Tibial artery (tissue), 4 donors: Measurements from ENCODE around the gene NOX5.

ENCODE experiments used
- DNase-seq, 2 donors: peaks; one replicate each; pipeline ENCODE4 v3.0.0-alpha.2; 2019
- H3K27ac ChIP-seq, 2 donors: fragments of 200-600 bp; sonication (generic) in 1 of 2; 1 replicate in 1 of 2; 2 replicates in 1 of 2; pipeline ENCODE4 v1.5.1; 2018 to 2019; ENCODE audit warnings: mild to moderate bottlenecking in 1 of 2
- H3K27me3 ChIP-seq, 2 donors: fragments of 200-600 bp; sonication (generic) in 1 of 2; one replicate each; pipeline versions ENCODE4 v1.5.1 to v1.6.0; 2016 to 2019
- H3K36me3 ChIP-seq, 3 donors: fragments of 200-600 bp; sonication (generic) in 2 of 3; one replicate each; pipeline ENCODE4 v1.5.1; 2016 to 2019; ENCODE audit warnings: mild to moderate bottlenecking in 2 of 3
- H3K4me1 ChIP-seq, 4 donors: fragments of 200-600 bp; sonication (generic) in 2 of 4; 1 replicate in 3 of 4; 2 replicates in 1 of 4; pipeline ENCODE4 v1.5.1; 2016 to 2019
- H3K4me3 ChIP-seq, 2 donors: fragments of 200-600 bp; sonication (generic) in 1 of 2; 1 replicate in 1 of 2; 2 replicates in 1 of 2; pipeline ENCODE4 v1.5.1; 2018 to 2019; ENCODE audit warnings: mild to moderate bottlenecking in 2 of 2
- H3K9me3 ChIP-seq, 3 donors: fragments of 200-600 bp; sonication (generic) in 1 of 3; one replicate each; pipeline ENCODE4 v1.5.1; 2016 to 2019
- intact Hi-C: fragments of 100-400 bp; cut with DNase I; formaldehyde crosslinking; loops from one replicate; pipeline ENCODE4 v1.15.0; 2023; ENCODE audit warnings: low total_unique reads
- TF ChIP-seq, protein P1 (sequence below), 2 experiments: fragments of 200-600 bp in 1 of 2; fragments of 450-650 bp in 1 of 2; IDR thresholded peaks; one replicate each; pipeline ENCODE4 v1.5.1; 2017 to 2019; ENCODE audit warnings: antibody characterized with exemption in 2 of 2, mild to moderate bottlenecking in 1 of 2, moderate library complexity in 1 of 2

Gene NOX5

DNA sequence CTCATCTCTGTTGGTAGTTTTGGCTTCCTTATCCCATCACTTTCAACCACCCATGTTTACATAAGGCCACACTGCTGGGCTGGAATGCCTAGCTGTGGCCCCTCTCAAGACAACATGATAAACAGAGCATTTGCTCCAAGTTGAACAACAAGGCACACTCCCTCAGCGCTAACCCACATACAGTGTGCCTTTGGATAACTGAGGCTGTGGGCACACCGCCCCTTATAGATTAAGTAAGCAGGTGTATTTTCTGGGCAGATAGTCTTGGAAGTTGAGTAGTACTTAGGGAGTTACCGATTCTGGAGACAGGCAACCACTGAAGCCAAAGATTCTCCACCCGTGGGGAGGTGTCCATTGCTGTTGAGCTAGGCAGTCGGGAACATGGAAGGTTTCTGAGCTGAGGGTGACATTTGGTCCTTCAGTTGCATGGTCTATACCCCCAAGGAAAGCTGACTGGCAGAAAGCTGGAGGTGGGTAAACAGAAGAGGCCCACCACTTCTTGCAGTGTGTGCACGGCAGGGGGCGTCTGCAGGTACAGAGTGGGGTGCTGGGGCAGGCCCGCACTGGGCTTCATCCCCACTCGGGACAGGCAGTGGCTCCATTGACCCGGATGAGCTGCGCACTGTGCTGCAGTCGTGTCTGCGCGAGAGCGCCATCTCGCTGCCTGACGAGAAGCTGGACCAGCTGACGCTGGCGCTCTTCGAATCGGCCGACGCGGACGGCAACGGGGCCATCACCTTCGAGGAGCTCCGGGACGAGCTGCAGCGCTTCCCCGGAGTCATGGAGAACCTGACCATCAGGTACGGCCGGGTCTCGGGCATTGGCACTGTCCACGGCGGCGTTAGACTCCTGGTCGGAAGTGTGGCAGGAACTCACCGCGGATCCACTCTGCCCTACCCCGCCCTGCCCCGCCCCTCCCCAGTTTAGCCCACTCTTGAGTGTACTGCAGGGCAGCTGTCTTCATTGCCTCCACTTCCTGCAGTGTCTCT, 16.8 kb downstream of the NOX5 start:
- Histone ChIP-seq H3K27me3 (peaks cover 0 to 45% of the 10 kb centered on the region in 2 donors), H3K36me3 (no peaks in the 10 kb centered on the region), H3K4me1 (peaks cover 0 to 7% (median 6%) of the 10 kb centered on the region in 4 donors), H3K4me3 (peak overlapping the region in 1 of 2 donors; percentile 36), H3K9me3 (no peaks in the 10 kb centered on the region), H3K27ac (no peak overlapping the region)
- intact Hi-C loops: no loop called here
- no peak for DNase-seq
- TF ChIP-seq, protein P1, sequence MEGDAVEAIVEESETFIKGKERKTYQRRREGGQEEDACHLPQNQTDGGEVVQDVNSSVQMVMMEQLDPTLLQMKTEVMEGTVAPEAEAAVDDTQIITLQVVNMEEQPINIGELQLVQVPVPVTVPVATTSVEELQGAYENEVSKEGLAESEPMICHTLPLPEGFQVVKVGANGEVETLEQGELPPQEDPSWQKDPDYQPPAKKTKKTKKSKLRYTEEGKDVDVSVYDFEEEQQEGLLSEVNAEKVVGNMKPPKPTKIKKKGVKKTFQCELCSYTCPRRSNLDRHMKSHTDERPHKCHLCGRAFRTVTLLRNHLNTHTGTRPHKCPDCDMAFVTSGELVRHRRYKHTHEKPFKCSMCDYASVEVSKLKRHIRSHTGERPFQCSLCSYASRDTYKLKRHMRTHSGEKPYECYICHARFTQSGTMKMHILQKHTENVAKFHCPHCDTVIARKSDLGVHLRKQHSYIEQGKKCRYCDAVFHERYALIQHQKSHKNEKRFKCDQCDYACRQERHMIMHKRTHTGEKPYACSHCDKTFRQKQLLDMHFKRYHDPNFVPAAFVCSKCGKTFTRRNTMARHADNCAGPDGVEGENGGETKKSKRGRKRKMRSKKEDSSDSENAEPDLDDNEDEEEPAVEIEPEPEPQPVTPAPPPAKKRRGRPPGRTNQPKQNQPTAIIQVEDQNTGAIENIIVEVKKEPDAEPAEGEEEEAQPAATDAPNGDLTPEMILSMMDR (IDR thresholded peaks at IDR 0.05): no peak

DNA sequence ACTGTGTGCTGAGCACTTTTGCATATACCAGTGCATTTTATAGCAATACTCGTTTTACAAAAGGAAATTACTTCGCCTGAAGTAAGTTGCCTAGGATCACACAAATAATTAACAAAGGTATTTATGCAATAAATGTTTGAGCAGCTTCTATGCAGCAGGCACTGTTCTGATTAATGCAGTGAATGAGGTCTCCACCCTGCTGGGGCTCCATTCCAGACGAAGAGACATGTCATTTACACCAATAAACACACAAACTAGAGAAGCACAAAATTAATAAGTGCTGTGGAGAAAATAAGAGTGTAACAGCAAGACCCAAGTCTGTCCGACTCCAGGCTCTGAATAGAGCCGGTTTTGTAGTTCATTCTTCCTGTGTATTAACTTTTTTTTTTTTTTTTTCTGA, 17.5 kb downstream of the NOX5 start:
- H3K4me3 ChIP-seq: no peak overlapping the region

GRCh38 chr15:69032703-69033373, 18.3 kb downstream of the NOX5 start:
- intact Hi-C loops: no loop called here
- TF ChIP-seq, protein P1 (IDR thresholded peaks at IDR 0.05): no peak
- H3K4me3 ChIP-seq: no peak overlapping the region
- H3K4me1 ChIP-seq: peaks cover 0 to 7% (median 6%) of the 10 kb centered on the region in 4 donors
- H3K9me3 ChIP-seq: no peaks in the 10 kb centered on the region
- no peaks in the 10 kb centered on the region for H3K36me3 ChIP-seq
- no peak overlapping the region for H3K27ac ChIP-seq
- H3K27me3 ChIP-seq: peaks cover 0 to 50% of the 10 kb centered on the region in 2 donors
- no peak for DNase-seq

More for the DNA sequence above, 17.5 kb downstream of the NOX5 start:
- Histone ChIP-seq H3K36me3 (no peaks in the 10 kb centered on the region), H3K9me3 (no peaks in the 10 kb centered on the region), H3K27ac (no peak overlapping the region), H3K4me1 (peaks cover 0 to 7% (median 6%) of the 10 kb centered on the region in 4 donors), H3K27me3 (peaks cover 0 to 49% of the 10 kb centered on the region in 2 donors)
- intact Hi-C loops: no loop called here
- TF ChIP-seq, protein P1 (IDR thresholded peaks at IDR 0.05): no peak
- no peak for DNase-seq

DNA sequence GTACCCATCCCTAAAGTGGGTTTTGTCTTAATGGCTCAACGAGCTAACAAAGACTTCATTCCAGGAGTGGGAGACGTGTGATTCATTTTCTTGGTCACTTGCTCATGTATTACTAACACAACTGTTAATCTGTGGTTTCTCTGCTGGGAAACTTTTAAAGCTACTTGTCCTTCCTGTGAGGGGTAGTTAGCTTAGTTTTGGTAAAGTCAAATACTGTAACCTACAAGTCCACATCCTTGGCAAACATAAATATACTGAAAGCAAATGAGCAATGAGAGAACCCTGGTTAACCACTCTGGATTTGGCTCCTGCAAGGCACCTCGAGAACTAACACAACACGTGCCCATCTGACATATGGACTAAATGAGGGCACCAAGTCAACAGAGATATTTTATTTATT, 19.9 kb downstream of the NOX5 start:
- intact Hi-C loops: no loop called here
- H3K4me3 ChIP-seq: no peak overlapping the region
- H3K36me3 ChIP-seq: no peaks in the 10 kb centered on the region
- no peak for DNase-seq
- H3K9me3 ChIP-seq: no peaks in the 10 kb centered on the region
- no peak overlapping the region for H3K27ac ChIP-seq
- peaks cover 0 to 50% of the 10 kb centered on the region in 2 donors for H3K27me3 ChIP-seq
- TF ChIP-seq, protein P1 (IDR thresholded peaks at IDR 0.05): no peak
- peaks cover 0 to 7% (median 6%) of the 10 kb centered on the region in 4 donors for H3K4me1 ChIP-seq

GRCh38 chr15:69035205-69035917, 20.9 kb downstream of the NOX5 start:
- H3K27me3 ChIP-seq: peaks cover 0 to 47% of the 10 kb centered on the region in 2 donors
- no peak for DNase-seq
- no peaks in the 10 kb centered on the region for H3K9me3 ChIP-seq
- no peak overlapping the region for H3K27ac ChIP-seq
- TF ChIP-seq, protein P1 (IDR thresholded peaks at IDR 0.05): no peak
- H3K4me3 ChIP-seq: no peak overlapping the region
- H3K4me1 ChIP-seq: peaks cover 0 to 7% (median 6%) of the 10 kb centered on the region in 4 donors
- no peaks in the 10 kb centered on the region for H3K36me3 ChIP-seq
- intact Hi-C loops: no loop called here
